ENCODE data around the gene RTP2. TPM values are rescaled to one million over a fixed set of nuclear protein-coding genes. Genes with fewer than 3 reads are reported as not detected.

Gene RTP2
- total RNA-seq, 2 donors from 2014 or later: not detected

DNA sequence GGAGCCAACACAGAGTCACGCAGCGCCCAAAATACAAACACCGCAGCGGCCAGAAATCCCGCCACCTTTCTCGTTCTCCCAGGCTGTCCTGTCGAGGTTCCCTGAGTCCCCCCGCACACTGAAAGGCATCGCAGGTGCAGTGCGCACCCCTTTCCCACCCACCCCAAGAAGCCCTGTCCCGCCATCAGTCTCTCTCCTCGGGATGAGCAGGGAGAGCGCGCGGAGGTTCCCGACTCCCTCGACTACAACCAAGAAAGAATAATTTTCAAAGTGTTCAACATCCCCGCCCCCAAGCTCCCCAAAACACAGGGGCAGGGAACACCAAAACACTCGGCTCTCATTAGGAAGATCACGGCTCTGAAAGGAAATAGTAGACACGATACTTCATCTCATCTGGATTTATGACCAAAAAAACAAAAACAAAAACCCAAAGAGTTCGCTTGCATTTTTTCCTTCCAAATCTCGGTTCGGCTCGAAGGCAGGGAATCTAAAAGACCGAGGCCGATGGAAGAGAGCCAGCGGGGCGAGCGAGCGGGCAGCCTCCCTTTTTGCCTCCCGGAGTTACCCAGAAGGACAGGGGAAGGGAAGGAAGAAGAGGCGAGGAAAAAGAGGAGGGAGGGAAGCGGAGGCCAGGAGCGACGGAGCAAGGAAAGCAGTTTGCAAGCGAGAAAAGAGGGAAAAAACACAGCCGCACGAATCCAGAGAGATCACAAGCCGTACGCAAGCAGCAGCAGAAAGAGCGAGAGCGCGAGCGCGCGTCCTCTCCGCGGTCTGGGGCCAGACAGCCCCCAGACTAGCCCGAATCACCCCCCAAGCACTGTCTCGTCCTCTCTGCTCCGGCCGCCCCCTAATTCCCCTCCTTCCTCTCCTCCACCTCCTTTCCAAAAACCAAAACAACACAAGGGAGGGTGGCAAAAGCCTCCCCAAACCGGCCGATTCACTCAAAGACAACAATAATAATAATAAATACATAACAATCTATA lies 42.1 kb upstream of the RTP2 start:
- DNase-seq (ENCODE audit: low spot score): peak; percentile 60
- H3K36me3 ChIP-seq: no peaks in the 10 kb centered on the region
- H3K27me3 ChIP-seq (replicated peaks; ENCODE audit: insufficient read depth): no peaks in the 10 kb centered on the region
- H3K4me3 ChIP-seq: peak overlapping the region; percentile 68 to 83
- H3K9me3 ChIP-seq: no peaks in the 10 kb centered on the region
- H3K27ac ChIP-seq: peak overlapping the region; percentile 96 to 97
- TF ChIP-seq POLR2A (IDR thresholded peaks at IDR 0.05): peak; percentile 32
- peak; percentile 25 for TF ChIP-seq POLR2AphosphoS5 (IDR thresholded peaks at IDR 0.05)
- TF ChIP-seq, protein P1, sequence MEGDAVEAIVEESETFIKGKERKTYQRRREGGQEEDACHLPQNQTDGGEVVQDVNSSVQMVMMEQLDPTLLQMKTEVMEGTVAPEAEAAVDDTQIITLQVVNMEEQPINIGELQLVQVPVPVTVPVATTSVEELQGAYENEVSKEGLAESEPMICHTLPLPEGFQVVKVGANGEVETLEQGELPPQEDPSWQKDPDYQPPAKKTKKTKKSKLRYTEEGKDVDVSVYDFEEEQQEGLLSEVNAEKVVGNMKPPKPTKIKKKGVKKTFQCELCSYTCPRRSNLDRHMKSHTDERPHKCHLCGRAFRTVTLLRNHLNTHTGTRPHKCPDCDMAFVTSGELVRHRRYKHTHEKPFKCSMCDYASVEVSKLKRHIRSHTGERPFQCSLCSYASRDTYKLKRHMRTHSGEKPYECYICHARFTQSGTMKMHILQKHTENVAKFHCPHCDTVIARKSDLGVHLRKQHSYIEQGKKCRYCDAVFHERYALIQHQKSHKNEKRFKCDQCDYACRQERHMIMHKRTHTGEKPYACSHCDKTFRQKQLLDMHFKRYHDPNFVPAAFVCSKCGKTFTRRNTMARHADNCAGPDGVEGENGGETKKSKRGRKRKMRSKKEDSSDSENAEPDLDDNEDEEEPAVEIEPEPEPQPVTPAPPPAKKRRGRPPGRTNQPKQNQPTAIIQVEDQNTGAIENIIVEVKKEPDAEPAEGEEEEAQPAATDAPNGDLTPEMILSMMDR (IDR thresholded peaks at IDR 0.05): no peak
- WGBS: 0% methylated on average over 55 of the region's 55 CpGs
- H3K4me1 ChIP-seq (replicated peaks): peaks cover 11% of the 10 kb centered on the region
- intact Hi-C loops (cut with DNase I): loop anchor here (2.0 to 10.0 kb wide), 8 partner anchors 173 to 1020 kb away; partner anchors contain the start of gene LPP

DNA sequence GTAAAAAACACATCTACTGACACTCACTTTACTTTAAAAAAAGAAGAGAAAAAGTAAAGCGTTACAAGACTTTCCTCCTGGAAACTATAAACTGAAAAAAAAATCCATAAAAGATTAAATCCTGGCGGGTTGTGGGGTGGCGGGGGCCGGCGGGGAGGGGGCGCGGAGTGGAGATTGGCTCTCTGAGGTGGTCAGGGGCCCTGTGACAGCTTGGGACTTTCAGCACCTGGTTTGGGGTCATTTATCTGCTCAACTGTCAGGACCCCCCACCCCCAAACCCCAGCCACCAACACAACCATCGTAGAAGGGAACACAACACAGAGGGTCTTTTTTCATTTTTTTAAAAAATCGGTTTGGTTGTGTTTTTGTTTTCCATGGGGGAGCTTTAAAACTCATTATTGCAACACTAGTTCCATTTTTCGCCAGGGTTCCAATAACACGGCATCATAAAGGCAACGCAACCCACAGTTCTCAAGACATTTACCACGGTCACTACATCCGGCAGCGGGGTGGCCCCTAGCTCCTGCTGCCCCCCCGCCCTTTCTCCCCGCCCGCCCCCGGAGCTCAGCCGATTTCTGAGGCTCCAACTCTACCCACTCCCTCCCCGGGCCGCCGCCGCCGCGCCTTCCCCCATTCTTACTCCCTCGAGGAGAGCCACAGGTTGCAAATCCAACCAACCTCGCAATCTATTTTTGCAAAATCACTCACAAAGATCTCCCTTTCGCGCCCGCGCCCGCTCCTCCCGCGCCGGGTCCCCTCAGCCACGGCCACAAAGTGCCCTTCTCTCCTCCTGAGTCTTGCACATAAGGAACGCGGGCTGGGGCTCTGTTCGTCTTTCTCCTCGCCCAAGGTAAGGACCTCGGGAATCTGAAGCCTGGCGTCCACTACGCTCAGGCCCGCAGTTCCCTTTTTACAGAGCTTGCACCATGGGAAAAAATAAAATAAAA lies 41.1 kb upstream of the RTP2 start:
- TF ChIP-seq POLR2AphosphoS5 (IDR thresholded peaks at IDR 0.05) (no peak), POLR2A (IDR thresholded peaks at IDR 0.05) (peak; percentile 36)
- Histone ChIP-seq H3K36me3 (no peaks in the 10 kb centered on the region), H3K27ac (peak overlapping the region; percentile 96 to 97), H3K27me3 (replicated peaks; ENCODE audit: insufficient read depth) (no peaks in the 10 kb centered on the region), H3K4me1 (replicated peaks) (peaks cover 11% of the 10 kb centered on the region), H3K4me3 (peak overlapping the region; percentile 68 to 83), H3K9me3 (no peaks in the 10 kb centered on the region)
- intact Hi-C loops (cut with DNase I): loop anchor here (2.0 to 10.0 kb wide), 8 partner anchors 174 to 1021 kb away; partner anchors contain the start of gene LPP
- peak; percentile 64 for DNase-seq (ENCODE audit: low spot score)
- 1% methylated on average over 45 of the region's 45 CpGs for WGBS

DNA sequence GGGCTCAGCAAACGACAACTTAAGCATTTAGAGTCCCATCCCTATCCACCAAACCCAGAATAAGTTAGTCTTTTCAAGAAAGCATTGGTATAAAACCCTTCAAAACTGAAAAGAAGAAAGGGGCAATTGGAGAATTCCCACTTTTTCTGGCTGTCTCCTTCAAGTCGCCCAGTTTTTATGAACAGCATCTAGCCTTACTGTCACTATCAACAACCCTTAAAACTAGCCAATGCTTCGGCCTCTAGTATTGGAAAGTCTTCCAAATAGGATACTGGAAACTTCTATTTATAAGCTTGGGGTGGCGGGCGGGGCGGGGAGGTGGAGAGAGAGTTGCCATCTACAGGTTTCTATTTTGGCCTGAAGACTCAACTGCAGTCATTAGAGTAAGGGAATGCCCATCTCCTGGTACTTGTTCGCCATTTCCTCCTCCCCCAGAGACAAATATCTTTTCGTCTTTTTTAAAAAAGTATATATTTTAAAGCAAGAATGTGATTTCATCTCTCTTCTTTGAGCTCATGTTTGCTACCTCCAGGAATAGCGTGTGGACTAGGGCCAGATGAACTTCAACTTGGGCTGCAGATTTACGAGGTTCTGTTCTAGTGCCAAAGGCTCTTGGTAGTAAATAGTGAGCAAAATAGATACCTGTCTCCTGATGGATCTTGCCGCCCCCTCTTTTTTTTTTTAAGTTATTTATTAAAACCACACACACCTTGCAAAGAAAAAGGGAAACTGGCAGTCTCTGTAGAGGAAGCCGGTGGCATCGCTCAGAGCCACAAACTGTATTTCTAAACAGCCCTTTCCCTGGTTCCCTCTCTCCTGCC lies 40.2 kb upstream of the RTP2 start:
- H3K27ac ChIP-seq: peak overlapping the region; percentile 96 to 97
- TF ChIP-seq, protein P1 (IDR thresholded peaks at IDR 0.05): no peak
- peak; percentile 71 for TF ChIP-seq POLR2AphosphoS5 (IDR thresholded peaks at IDR 0.05)
- peak overlapping the region; percentile 68 to 83 for H3K4me3 ChIP-seq
- H3K36me3 ChIP-seq: no peaks in the 10 kb centered on the region
- intact Hi-C loops (cut with DNase I): loop anchor here (1.0 to 10.0 kb wide), 8 partner anchors 175 to 1212 kb away; no protein-coding TSS in a partner anchor
- WGBS: 9% methylated on average over 13 of the region's 13 CpGs
- DNase-seq (ENCODE audit: low spot score): peak; percentile 82
- H3K9me3 ChIP-seq: no peaks in the 10 kb centered on the region
- H3K4me1 ChIP-seq (replicated peaks): peaks cover 9% of the 10 kb centered on the region
- H3K27me3 ChIP-seq (replicated peaks; ENCODE audit: insufficient read depth): no peaks in the 10 kb centered on the region

DNA sequence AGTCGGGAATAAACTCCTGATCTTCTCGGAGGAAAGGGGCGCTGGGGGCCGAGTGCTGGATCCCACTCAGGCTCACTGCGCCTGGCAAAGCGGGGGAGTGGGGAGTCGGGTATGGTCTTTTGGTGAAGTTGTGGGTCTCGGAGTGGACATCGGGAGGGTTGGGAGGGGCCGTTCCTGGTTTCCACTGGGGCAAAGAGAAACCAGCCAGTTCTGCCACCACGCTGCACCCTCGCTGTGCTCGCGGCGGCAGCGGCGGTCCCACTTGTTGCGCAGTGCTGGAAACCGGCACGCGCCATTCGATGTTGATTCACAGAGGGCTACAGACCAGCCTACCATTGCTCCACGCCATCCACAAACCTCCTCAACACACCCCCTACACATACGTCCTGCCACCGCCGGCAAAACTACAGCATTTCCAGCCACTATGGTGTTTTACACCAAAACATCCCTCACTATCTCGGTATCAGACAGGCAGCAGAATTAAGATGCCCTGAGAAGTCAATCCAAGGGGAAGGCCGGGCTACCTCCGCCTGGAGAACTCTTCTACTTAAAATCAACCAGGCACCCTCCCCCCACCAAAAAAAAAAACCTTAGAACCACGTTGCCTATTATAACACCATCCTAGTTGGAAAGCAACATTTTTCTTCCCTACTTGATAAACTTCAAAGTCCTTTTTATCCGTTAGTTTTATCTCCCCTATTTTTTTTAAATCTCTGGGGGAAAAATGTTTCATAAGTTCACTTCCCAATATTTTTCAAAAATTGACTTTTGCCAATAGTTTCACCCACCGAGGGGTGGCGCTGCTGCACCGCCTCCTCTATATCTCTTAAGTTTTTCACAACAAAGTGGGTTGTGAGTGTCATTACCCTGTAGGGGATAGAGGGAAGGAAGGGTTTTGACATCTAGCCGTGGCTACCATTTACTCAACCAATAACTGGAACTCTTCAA lies 39.3 kb upstream of the RTP2 start:
- Histone ChIP-seq H3K9me3 (no peaks in the 10 kb centered on the region), H3K4me3 (peak overlapping the region; percentile 68 to 83), H3K27ac (peak overlapping the region; percentile 96 to 97), H3K4me1 (replicated peaks) (peaks cover 3% of the 10 kb centered on the region), H3K27me3 (replicated peaks; ENCODE audit: insufficient read depth) (no peaks in the 10 kb centered on the region), H3K36me3 (no peaks in the 10 kb centered on the region)
- DNase-seq (ENCODE audit: low spot score): peak; percentile 67
- intact Hi-C loops (cut with DNase I): loop anchor here (1.0 to 10.0 kb wide), 9 partner anchors 176 to 1213 kb away; no protein-coding TSS in a partner anchor
- TF ChIP-seq POLR2AphosphoS5 (IDR thresholded peaks at IDR 0.05): peak; percentile 59
- peak; percentile 28 for TF ChIP-seq POLR2A (IDR thresholded peaks at IDR 0.05)
- TF ChIP-seq, protein P1 (IDR thresholded peaks at IDR 0.05): peak; percentile 85 to 94 (median 90)
- WGBS: 2% methylated on average over 35 of the region's 35 CpGs

Data from prostate gland (tissue), 2 donors.